Left lobe of liver (tissue), 2 donors: ENCODE measurements around the gene MRPL33. TPM values are rescaled to one million over a fixed set of nuclear protein-coding genes. Genes with fewer than 3 reads are reported as not detected.
"Not testable (repeated sequence)": the region's sequence is repeated elsewhere in the genome, so short reads cannot be mapped to it uniquely, and the experiment has no call there.

Source experiments
- ATAC-seq: fragments of 200-7000 bp; cut with Tn5 transposase; one replicate; pipeline ENCODE4 v1.9.1; 2020; ENCODE audit warnings: mild to moderate bottlenecking, moderate library complexity
- DNase-seq: peaks from one replicate; pipeline ENCODE4 v3.0.0-alpha.2; 2020; ENCODE audit warnings: low spot score
- total RNA-seq: library from RNA; stranded (reverse); gene quantifications from one replicate; pipeline ENCODE4 v1.2.1, GENCODE V29; 2021
- donor health status: DM: no; HTN: no; CAD: no; lungs with moderate emphysema.
- donor health status: DM: no; HTN: yes; CAD: no.

MRPL33 gene
- total RNA-seq, 1 donor from 2014 or later, result 21.3 TPM

- DNase-seq (no peak), ATAC-seq (no peak)
Observed at GRCh38 chr2:27739058-27739373, 32.5 kb upstream of the MRPL33 start.

GRCh38 chr2:27741673-27742072 is 29.8 kb upstream of the MRPL33 start:
- DNase-seq (no peak), ATAC-seq (no peak)

- no peak for DNase-seq
Observed at GRCh38 chr2:27742571-27742970, 28.9 kb upstream of the MRPL33 start.

GRCh38 chr2:27745494-27745893 is 26.0 kb upstream of the MRPL33 start:
- not testable (repeated sequence) for ATAC-seq, DNase-seq

More at GRCh38 chr2:27742571-27742970, 28.9 kb upstream of the MRPL33 start:
- no peak for ATAC-seq

- DNase-seq, result no peak
- ATAC-seq, result peak; percentile 76
Observed at GRCh38 chr2:27746325-27746724, 25.2 kb upstream of the MRPL33 start.

- no peak for ATAC-seq
- no peak for DNase-seq
Observed at GRCh38 chr2:27747827-27748352, 23.6 kb upstream of the MRPL33 start.

- not testable (repeated sequence) for ATAC-seq, DNase-seq
Observed at GRCh38 chr2:27748803-27749554, 22.5 kb upstream of the MRPL33 start.

GRCh38 chr2:27751377-27751776 is 20.1 kb upstream of the MRPL33 start:
- DNase-seq (no peak), ATAC-seq (no peak)

GRCh38 chr2:27752551-27753237 is 18.8 kb upstream of the MRPL33 start:
- ATAC-seq (peak; percentile 70), DNase-seq (no peak)

GRCh38 chr2:27754138-27754588 is 17.4 kb upstream of the MRPL33 start:
- ATAC-seq (peak; percentile 82), DNase-seq (peak; percentile 83)

GRCh38 chr2:27754831-27755230 is 16.7 kb upstream of the MRPL33 start:
- no peak for DNase-seq
- ATAC-seq, result no peak

- ATAC-seq (no peak), DNase-seq (no peak)
Observed at GRCh38 chr2:27756091-27756490, 15.4 kb upstream of the MRPL33 start.

- ATAC-seq (peak; percentile 24), DNase-seq (no peak)
Observed at GRCh38 chr2:27756544-27757498, 14.7 kb upstream of the MRPL33 start.

GRCh38 chr2:27762951-27763906 is 8.3 kb upstream of the MRPL33 start:
- DNase-seq, result no peak
- ATAC-seq, result peak; percentile 90

- ATAC-seq (peak; percentile 9), DNase-seq (no peak)
Observed at GRCh38 chr2:27763907-27764267, 7.6 kb upstream of the MRPL33 start.

GRCh38 chr2:27764526-27764925 is 7.0 kb upstream of the MRPL33 start:
- not testable (repeated sequence) for DNase-seq, ATAC-seq

- DNase-seq (peak; percentile 72), ATAC-seq (peak; percentile 57)
Observed at GRCh38 chr2:27765621-27766286, 5.8 kb upstream of the MRPL33 start.

GRCh38 chr2:27766287-27766661 is 5.2 kb upstream of the MRPL33 start:
- no peak for ATAC-seq
- no peak for DNase-seq

GRCh38 chr2:27771202-27771547 is 344 bp upstream of the MRPL33 start:
- peak; percentile 2 for ATAC-seq
- DNase-seq, result no peak
